ENCODE data around the gene ITIH4. TPM values are rescaled to one million over a fixed set of nuclear protein-coding genes. Genes with fewer than 3 reads are reported as not detected.

Gene ITIH4
- total and polyA plus RNA-seq, 9 of the 15 experiments (the other 6 are each of a cell fraction or from before 2014, with no cell fraction given) = 0.09 to 0.62 (median 0.20) TPM; not detected in 6

DNA sequence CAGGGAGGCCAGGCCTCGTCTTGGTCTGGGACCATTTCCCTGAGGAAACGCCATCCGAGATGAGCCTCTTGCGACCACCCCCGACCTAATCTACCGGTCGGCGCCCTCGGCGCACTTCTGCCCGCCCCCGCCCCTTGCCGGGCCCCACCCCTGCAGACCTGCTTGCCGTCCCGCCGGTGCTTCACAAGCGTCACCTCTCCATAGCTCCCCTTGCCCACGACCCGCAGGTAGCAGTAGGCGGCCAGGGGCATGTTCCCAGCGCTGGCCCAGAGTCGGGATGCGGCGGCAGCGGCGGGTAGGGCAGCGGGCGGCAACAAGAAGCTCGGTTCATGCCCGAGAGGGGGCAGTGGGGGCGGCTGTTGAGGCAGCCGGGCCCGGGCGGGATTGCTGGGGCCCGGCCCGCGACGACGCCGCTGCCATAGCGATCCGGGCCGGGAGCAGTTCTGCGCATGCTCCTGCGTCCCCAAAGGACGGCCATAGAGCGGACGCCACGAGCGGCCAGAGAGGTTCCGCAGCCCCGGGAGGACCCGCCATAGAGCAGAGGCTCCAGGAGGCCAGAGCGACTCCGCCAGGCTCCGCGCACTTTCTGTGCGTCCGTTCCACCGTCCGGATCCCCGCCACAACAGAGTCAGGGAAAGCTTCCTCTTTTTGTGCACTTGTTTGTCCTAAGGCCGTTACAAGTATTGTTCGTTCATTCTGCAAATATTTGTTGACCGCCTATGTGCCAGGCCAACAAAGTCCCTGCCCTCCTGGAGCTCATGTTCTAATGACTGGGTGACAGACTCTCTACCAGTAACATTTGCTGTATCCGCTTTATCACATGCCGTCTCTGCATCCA is 59.8 kb downstream of the ITIH4 start, which contains the start of gene NEK4 (continued):
- no peak for TF ChIP-seq ESRRB (CRISPR knock-in tag; IDR thresholded peaks at IDR 0.05; ENCODE audit: borderline replicate concordance)
- no peak for TF ChIP-seq ZFPM2 (CRISPR knock-in tag; IDR thresholded peaks at IDR 0.05)
- TF ChIP-seq, protein P1, sequence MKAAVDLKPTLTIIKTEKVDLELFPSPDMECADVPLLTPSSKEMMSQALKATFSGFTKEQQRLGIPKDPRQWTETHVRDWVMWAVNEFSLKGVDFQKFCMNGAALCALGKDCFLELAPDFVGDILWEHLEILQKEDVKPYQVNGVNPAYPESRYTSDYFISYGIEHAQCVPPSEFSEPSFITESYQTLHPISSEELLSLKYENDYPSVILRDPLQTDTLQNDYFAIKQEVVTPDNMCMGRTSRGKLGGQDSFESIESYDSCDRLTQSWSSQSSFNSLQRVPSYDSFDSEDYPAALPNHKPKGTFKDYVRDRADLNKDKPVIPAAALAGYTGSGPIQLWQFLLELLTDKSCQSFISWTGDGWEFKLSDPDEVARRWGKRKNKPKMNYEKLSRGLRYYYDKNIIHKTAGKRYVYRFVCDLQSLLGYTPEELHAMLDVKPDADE (conservative IDR thresholded peaks at IDR 0.05; ENCODE audit: control insufficient read depth, low read depth, low read length) = 0 out of 2 replicates have a peak, but pooled peaks have one; percentile 54
- no peak for TF ChIP-seq ATF1 (CRISPR knock-in tag; IDR thresholded peaks at IDR 0.05)
- TF ChIP-seq ATF1 (tag; IDR thresholded peaks at IDR 0.05) = peak; percentile 92
- peak; percentile 89 for TF ChIP-seq TAF9B (IDR thresholded peaks at IDR 0.05; ENCODE audit: partially characterized antibody)
- TF ChIP-seq EWSR1 (IDR thresholded peaks at IDR 0.05; ENCODE audit: borderline replicate concordance, low read depth, partially characterized antibody) = no peak
- TF ChIP-seq, protein P2, sequence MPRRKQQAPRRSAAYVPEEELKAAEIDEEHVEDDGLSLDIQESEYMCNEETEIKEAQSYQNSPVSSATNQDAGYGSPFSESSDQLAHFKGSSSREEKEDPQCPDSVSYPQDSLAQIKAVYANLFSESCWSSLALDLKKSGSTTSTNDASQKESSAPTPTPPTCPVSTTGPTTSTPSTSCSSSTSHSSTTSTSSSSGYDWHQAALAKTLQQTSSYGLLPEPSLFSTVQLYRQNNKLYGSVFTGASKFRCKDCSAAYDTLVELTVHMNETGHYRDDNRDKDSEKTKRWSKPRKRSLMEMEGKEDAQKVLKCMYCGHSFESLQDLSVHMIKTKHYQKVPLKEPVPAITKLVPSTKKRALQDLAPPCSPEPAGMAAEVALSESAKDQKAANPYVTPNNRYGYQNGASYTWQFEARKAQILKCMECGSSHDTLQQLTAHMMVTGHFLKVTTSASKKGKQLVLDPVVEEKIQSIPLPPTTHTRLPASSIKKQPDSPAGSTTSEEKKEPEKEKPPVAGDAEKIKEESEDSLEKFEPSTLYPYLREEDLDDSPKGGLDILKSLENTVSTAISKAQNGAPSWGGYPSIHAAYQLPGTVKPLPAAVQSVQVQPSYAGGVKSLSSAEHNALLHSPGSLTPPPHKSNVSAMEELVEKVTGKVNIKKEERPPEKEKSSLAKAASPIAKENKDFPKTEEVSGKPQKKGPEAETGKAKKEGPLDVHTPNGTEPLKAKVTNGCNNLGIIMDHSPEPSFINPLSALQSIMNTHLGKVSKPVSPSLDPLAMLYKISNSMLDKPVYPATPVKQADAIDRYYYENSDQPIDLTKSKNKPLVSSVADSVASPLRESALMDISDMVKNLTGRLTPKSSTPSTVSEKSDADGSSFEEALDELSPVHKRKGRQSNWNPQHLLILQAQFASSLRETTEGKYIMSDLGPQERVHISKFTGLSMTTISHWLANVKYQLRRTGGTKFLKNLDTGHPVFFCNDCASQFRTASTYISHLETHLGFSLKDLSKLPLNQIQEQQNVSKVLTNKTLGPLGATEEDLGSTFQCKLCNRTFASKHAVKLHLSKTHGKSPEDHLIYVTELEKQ (CRISPR knock-in tag; IDR thresholded peaks at IDR 0.05) = no peak
- no peak for TF ChIP-seq KAT7 (CRISPR knock-in tag; IDR thresholded peaks at IDR 0.05; ENCODE audit: borderline replicate concordance)
- no peak for TF ChIP-seq U2AF1 (optimal IDR thresholded peaks at IDR 0.05; ENCODE audit: low read depth, low read length)
- TF ChIP-seq, protein P3, sequence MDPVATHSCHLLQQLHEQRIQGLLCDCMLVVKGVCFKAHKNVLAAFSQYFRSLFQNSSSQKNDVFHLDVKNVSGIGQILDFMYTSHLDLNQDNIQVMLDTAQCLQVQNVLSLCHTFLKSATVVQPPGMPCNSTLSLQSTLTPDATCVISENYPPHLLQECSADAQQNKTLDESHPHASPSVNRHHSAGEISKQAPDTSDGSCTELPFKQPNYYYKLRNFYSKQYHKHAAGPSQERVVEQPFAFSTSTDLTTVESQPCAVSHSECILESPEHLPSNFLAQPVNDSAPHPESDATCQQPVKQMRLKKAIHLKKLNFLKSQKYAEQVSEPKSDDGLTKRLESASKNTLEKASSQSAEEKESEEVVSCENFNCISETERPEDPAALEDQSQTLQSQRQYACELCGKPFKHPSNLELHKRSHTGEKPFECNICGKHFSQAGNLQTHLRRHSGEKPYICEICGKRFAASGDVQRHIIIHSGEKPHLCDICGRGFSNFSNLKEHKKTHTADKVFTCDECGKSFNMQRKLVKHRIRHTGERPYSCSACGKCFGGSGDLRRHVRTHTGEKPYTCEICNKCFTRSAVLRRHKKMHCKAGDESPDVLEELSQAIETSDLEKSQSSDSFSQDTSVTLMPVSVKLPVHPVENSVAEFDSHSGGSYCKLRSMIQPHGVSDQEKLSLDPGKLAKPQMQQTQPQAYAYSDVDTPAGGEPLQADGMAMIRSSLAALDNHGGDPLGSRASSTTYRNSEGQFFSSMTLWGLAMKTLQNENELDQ (CRISPR knock-in tag; IDR thresholded peaks at IDR 0.05; ENCODE audit: borderline replicate concordance) = no peak
- no peak for TF ChIP-seq ELF4 (CRISPR knock-in tag; IDR thresholded peaks at IDR 0.05)
- TF ChIP-seq, protein P4, sequence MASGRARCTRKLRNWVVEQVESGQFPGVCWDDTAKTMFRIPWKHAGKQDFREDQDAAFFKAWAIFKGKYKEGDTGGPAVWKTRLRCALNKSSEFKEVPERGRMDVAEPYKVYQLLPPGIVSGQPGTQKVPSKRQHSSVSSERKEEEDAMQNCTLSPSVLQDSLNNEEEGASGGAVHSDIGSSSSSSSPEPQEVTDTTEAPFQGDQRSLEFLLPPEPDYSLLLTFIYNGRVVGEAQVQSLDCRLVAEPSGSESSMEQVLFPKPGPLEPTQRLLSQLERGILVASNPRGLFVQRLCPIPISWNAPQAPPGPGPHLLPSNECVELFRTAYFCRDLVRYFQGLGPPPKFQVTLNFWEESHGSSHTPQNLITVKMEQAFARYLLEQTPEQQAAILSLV (tag; IDR thresholded peaks at IDR 0.05) = no peak
- no peak for TF ChIP-seq U2AF2 (optimal IDR thresholded peaks at IDR 0.05; ENCODE audit: low read depth, low read length)
- no peak for TF ChIP-seq SMARCA4 (IDR thresholded peaks at IDR 0.05)
- TF ChIP-seq TAF7 (tag; IDR thresholded peaks at IDR 0.05) = peak; percentile 85
- TF ChIP-seq, protein P5, sequence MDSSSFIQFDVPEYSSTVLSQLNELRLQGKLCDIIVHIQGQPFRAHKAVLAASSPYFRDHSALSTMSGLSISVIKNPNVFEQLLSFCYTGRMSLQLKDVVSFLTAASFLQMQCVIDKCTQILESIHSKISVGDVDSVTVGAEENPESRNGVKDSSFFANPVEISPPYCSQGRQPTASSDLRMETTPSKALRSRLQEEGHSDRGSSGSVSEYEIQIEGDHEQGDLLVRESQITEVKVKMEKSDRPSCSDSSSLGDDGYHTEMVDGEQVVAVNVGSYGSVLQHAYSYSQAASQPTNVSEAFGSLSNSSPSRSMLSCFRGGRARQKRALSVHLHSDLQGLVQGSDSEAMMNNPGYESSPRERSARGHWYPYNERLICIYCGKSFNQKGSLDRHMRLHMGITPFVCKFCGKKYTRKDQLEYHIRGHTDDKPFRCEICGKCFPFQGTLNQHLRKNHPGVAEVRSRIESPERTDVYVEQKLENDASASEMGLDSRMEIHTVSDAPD (CRISPR knock-in tag; IDR thresholded peaks at IDR 0.05) = no peak
- TF ChIP-seq ZNF316 (IDR thresholded peaks at IDR 0.05) = peak; percentile 42

All from K562 (cell line).